ENCODE measurements around the gene KLHDC9.

DNA sequence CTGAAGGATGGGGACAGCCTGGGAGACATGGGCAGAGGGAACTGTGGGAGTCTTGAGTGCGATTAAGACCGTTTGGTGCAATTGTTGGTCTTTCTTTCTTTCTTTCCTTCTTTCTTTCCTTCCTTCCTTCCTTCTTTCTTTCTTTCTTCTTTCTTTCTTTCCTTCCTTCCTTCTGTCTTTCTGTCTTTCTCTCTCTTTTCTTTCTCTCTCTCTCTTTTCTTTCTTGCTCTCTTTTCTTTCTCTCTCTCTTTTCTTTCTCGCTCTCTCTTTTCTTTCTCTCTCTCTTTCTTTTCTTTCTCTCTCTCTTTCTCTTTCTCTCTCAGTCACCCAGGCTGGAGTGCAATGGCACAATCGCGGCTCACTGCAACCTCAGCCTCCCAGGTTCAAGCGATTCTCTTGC is 2.9 kb upstream of the KLHDC9 start:
- TF ChIP-seq POLR2A (IDR thresholded peaks at IDR 0.05; ENCODE audit: low read depth, low read length) (no peak), POLR2AphosphoS5 (IDR thresholded peaks at IDR 0.05; ENCODE audit: low read depth, low read length) (no peak), SPI1 (IDR thresholded peaks at IDR 0.05; ENCODE audit: low read depth, low read length) (no peak), TAF1 (IDR thresholded peaks at IDR 0.05; ENCODE audit: low read depth, low read length) (no peak)
